Activated CD8-positive, alpha-beta memory T cell treated with anti-CD3 and anti-CD28 coated beads for 36 hours (primary cell): ENCODE data around the gene IL1RN. TPM values are rescaled to one million over a fixed set of nuclear protein-coding genes. Genes with fewer than 3 reads are reported as not detected.

ENCODE experiments used
- CTCF ChIA-PET: fragments of 350-600 bp; sonication (Branson Sonifier 250); formaldehyde crosslinking; loops from one replicate; lab custom pipeline; 2021; ENCODE audit warnings: antibody characterized with exemption; lab: Charles Lee
- POLR2A ChIA-PET: fragments of 350-600 bp; sonication (Branson Sonifier 250); formaldehyde crosslinking; loops from one replicate; lab custom pipeline; 2021; ENCODE audit warnings: antibody characterized with exemption; lab: Charles Lee
- total RNA-seq, 2 experiments: library from RNA; stranded (reverse); gene quantifications; one replicate each; pipeline ENCODE4 v1.2.3, GENCODE V29; 2021

The IL1RN gene
- total RNA-seq, 2 experiments from 2014 or later: 0.78 to 0.91 TPM

DNA sequence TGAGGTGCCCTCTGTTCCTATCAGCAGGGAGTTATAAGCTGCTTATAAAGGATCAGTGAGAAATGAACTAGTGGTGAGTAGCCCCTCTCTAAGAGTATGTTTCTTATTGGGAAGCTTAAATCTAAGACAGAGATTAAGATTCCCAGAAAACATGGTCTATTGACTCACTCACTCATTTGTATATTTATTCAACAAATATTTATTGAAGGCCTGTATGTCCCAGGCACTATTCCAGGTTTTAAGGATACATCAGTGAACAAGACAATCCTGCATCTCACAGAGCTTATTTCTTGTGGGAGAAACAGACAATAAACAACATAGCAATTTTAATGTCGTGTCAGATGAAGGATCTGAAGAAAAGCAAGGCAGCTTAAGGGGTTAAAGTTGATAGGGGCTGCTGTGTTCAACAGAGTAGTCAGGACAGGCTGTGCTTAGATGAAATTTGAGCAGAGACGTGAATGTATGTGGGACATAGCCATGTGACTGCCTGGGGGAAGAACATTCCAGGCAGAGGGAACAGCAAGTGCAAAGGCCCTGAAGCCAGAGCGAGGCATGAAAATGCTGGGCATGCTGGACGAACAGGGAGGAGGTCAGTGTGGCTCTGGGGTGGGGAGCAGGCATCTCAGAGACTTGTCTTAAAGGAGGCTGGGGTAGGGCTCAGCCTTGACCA, 31.6 kb downstream of the IL1RN start:
- ChIA-PET POLR2A (interaction anchor here (1.4 to 4.1 kb wide), 3 partner anchors 13 to 21 kb away, joined by 6 to 45 read pairs (median 7); partner anchors contain the start of gene PSD4), CTCF (interaction anchor here (0.9 to 2.2 kb wide), 10 partner anchors 9 to 40 kb away, joined by 3 to 14 read pairs (median 5); partner anchors contain the start of gene PSD4)

- ChIA-PET CTCF (no interaction called here), POLR2A (no interaction called here)
These were observed 32.9 kb downstream of the IL1RN start for GRCh38 chr2:113160248-113160647.

- ChIA-PET POLR2A (no interaction called here), CTCF (no interaction called here)
These were observed 33.6 kb downstream of the IL1RN start for GRCh38 chr2:113160962-113161361.

GRCh38 chr2:113162173-113162572, 34.8 kb downstream of the IL1RN start:
- ChIA-PET CTCF (no interaction called here), POLR2A (no interaction called here)

GRCh38 chr2:113162869-113163268, 35.5 kb downstream of the IL1RN start:
- ChIA-PET CTCF (interaction anchor here (0.6 to 0.9 kb wide), 2 partner anchors 18 to 23 kb away, joined by 3 read pairs; no protein-coding TSS in a partner anchor), POLR2A (no interaction called here)

- CTCF ChIA-PET: interaction anchor here (0.6 to 1.9 kb wide), 2 partner anchors 10 to 26 kb away, joined by 4 to 10 read pairs; partner anchors contain the start of gene PSD4
These were observed 37.0 kb downstream of the IL1RN start for GRCh38 chr2:113164215-113164929.

GRCh38 chr2:113164930-113165585, 37.7 kb downstream of the IL1RN start:
- CTCF ChIA-PET: interaction anchor here (0.6 to 2.0 kb wide), 5 partner anchors 9 to 81 kb away, joined by 3 to 10 read pairs (median 4); partner anchors contain the start of gene PSD4
- POLR2A ChIA-PET: interaction anchor here (3.8 kb wide), 1 partner anchor 9 kb away, joined by 17 read pairs; the partner anchor contains the start of gene PSD4

More at GRCh38 chr2:113164215-113164929, 37.0 kb downstream of the IL1RN start:
- POLR2A ChIA-PET: interaction anchor here (3.8 kb wide), 1 partner anchor 10 kb away, joined by 17 read pairs; the partner anchor contains the start of gene PSD4

- ChIA-PET CTCF (interaction anchor here (1.1 to 2.0 kb wide), 4 partner anchors 9 to 29 kb away, joined by 4 to 10 read pairs (median 4); partner anchors contain the start of gene PSD4), POLR2A (interaction anchor here (2.2 to 3.8 kb wide), 2 partner anchors 8 kb away, joined by 6 to 17 read pairs; partner anchors contain the start of gene PSD4)
These were observed 38.8 kb downstream of the IL1RN start for GRCh38 chr2:113166187-113166645.

DNA sequence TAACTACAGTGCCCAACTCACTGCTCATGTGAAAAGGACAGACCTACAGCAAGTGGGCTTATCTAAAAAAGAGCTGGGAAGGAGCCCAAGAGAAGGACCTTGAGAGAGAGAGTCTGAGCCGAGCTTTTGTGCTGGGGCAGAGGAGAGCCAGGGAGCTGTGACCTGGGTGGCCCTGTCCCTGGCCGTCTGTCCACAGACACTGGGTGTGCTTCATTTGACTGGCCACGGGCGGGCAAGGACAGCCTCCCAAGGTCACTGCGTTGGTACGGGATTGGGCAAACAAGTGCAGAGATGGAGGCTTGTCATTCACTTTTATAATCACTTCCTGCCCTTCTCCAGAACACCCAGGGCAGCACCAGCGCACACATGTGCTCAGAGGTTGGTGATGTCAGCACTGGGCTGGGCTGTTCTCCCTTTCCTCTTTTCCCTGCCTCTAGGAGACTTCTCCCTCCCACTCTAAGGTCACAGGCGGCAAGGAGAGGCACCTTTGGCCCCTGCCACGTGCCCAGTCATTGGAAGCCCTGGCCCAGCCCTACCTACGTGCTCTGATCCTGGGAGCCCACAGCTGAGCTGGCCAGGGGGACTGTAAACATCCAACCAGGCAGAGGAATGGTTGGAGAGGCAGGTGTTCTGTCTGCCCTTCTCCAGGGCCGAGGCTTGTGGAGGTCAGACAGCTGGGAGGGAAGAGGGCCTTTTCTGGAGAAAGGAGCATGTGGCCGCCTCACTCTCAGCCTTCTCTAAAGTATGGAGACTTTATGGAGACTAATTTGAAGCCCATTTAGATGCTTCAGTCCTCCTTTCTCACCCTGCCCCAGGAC, 39.9 kb downstream of the IL1RN start:
- POLR2A ChIA-PET: interaction anchor here (2.2 to 3.8 kb wide), 2 partner anchors 7 to 10 kb away, joined by 6 to 17 read pairs; partner anchors contain the start of gene PSD4
- CTCF ChIA-PET: interaction anchor here (0.6 to 1.8 kb wide), 4 partner anchors 8 to 36 kb away, joined by 3 to 6 read pairs (median 4); no protein-coding TSS in a partner anchor

DNA sequence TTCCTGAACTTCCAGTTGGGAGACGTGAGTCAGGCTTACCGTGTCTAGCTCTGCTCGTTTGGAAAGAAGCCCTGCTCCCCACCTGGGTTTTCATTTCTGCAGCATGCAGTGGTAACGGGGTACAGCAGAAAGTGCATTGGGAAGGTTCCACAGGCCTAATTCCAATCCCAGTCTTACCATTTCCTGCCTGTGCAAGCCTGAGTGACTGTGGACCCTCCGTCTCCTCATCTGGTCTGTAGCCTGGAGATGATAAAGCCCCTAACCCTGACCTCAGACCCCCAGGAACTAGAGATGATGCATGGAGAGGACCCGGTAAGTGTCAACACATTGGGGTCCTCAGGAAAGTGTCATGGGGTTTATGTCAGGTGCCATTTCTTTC, 40.6 kb downstream of the IL1RN start:
- ChIA-PET CTCF (interaction anchor here (0.7 to 1.8 kb wide), 3 partner anchors 8 to 30 kb away, joined by 4 to 6 read pairs (median 5); no protein-coding TSS in a partner anchor), POLR2A (interaction anchor here (0.7 to 2.2 kb wide), 2 partner anchors 10 to 12 kb away, joined by 6 to 9 read pairs; no protein-coding TSS in a partner anchor)

GRCh38 chr2:113169002-113169530, 41.7 kb downstream of the IL1RN start:
- ChIA-PET CTCF (interaction anchor here (1.2 kb wide), 1 partner anchor 30 kb away, joined by 3 read pairs; no protein-coding TSS in a partner anchor), POLR2A (no interaction called here)

GRCh38 chr2:113169586-113169985, 42.2 kb downstream of the IL1RN start:
- POLR2A ChIA-PET: no interaction called here
- CTCF ChIA-PET: interaction anchor here (1.2 kb wide), 1 partner anchor 29 kb away, joined by 3 read pairs; no protein-coding TSS in a partner anchor

GRCh38 chr2:113171334-113172075, 44.1 kb downstream of the IL1RN start:
- ChIA-PET POLR2A (interaction anchor here (1.6 kb wide), 1 partner anchor 13 kb away, joined by 7 read pairs; no protein-coding TSS in a partner anchor), CTCF (interaction anchor here (0.7 to 2.1 kb wide), 4 partner anchors 13 to 90 kb away, joined by 3 to 7 read pairs (median 5); no protein-coding TSS in a partner anchor)

- POLR2A ChIA-PET: interaction anchor here (1.0 to 3.4 kb wide), 6 partner anchors 8 to 69 kb away, joined by 3 to 45 read pairs (median 18); no protein-coding TSS in a partner anchor
- CTCF ChIA-PET: interaction anchor here (0.5 to 3.8 kb wide), 6 partner anchors 14 to 74 kb away, joined by 3 to 34 read pairs (median 6); no protein-coding TSS in a partner anchor
These were observed 45.5 kb downstream of the IL1RN start for GRCh38 chr2:113172721-113173541.
